Hematopoietic multipotent progenitor cell treated with erythropoietin and hydrocortisone succinate and interleukin-3 and kit ligand, for 17 days (in vitro differentiated cells): ENCODE measurements around the gene CNOT6L.

ENCODE experiments used
- DNase-seq: peaks from one replicate; pipeline ENCODE4 v3.0.0-alpha.2; 2015; ENCODE audit warnings: low spot score

Gene CNOT6L

GRCh38 chr4:77712675-77713074 is 106.5 kb downstream of the CNOT6L start:
- DNase-seq: no peak

- DNase-seq: no peak
Observed at GRCh38 chr4:77711469-77711868, 107.7 kb downstream of the CNOT6L start.

GRCh38 chr4:77710684-77711083 is 108.5 kb downstream of the CNOT6L start:
- DNase-seq: no peak

- no peak for DNase-seq
Observed at GRCh38 chr4:77710059-77710458, 109.1 kb downstream of the CNOT6L start.

- DNase-seq: no peak
Observed at GRCh38 chr4:77706717-77707116, 112.5 kb downstream of the CNOT6L start.

GRCh38 chr4:77703666-77704065 is 115.5 kb downstream of the CNOT6L start:
- DNase-seq: no peak

- DNase-seq: no peak
Observed at GRCh38 chr4:77701121-77701520, 118.0 kb downstream of the CNOT6L start.

GRCh38 chr4:77699731-77700210 is 119.4 kb downstream of the CNOT6L start:
- no peak for DNase-seq

- no peak for DNase-seq
Observed at GRCh38 chr4:77697860-77698590, 121.1 kb downstream of the CNOT6L start.

- no peak for DNase-seq
Observed at GRCh38 chr4:77695774-77696173, 123.4 kb downstream of the CNOT6L start.

- DNase-seq: no peak
Observed at GRCh38 chr4:77692847-77693432, 126.2 kb downstream of the CNOT6L start.

- no peak for DNase-seq
Observed at GRCh38 chr4:77681792-77682191, 137.4 kb downstream of the CNOT6L start.

GRCh38 chr4:77676842-77677241 is 142.3 kb downstream of the CNOT6L start:
- DNase-seq: no peak

GRCh38 chr4:77671051-77671450 is 148.1 kb downstream of the CNOT6L start:
- no peak for DNase-seq

GRCh38 chr4:77669946-77670590 is 149.1 kb downstream of the CNOT6L start:
- no peak for DNase-seq

- DNase-seq: no peak
Observed at GRCh38 chr4:77665381-77666069, 153.6 kb downstream of the CNOT6L start.
